BJ (cell line): ENCODE measurements around the gene OPN4. TPM values are rescaled to one million over a fixed set of nuclear protein-coding genes. Genes with fewer than 3 reads are reported as not detected.

Source experiments
- CTCF ChIA-PET: fragments of 350-600 bp; formaldehyde crosslinking; extraction: SDS; loops from one replicate; lab custom pipeline; 2021; ENCODE audit warnings: antibody characterized with exemption, inconsistent platforms; lab: Yijun Ruan, JAX
- POLR2A ChIA-PET: fragments of 300-600 bp; sonication (Branson Sonifier 250); formaldehyde crosslinking; extraction: SDS; loops from one replicate; lab custom pipeline; 2021; ENCODE audit warnings: antibody characterized with exemption; lab: Charles Lee
- DNase-seq: peaks from one replicate; pipeline ENCODE4 v3.0.0-alpha.2; 2011; ENCODE audit warnings: low read depth
- H3K27me3 ChIP-seq: 2 replicates; pipeline ENCODE4 v1.6.0; 2011; ENCODE audit warnings: low read length; ENCODE audit not compliant: control insufficient read depth, insufficient read depth
- H3K36me3 ChIP-seq: 2 replicates; pipeline ENCODE4 v1.5.1; 2011; ENCODE audit warnings: low read length; ENCODE audit not compliant: control insufficient read depth, insufficient read depth
- H3K4me3 ChIP-seq: 2 replicates; pipeline ENCODE4 v1.5.1; 2011; ENCODE audit warnings: low read depth, mild to moderate bottlenecking, control low read depth, low read length
- polyA plus RNA-seq: library from polyadenylated mRNA; depleted of rRNA; stranded (reverse); fragments of >200 nt; gene quantifications from 2 replicates; pipeline ENCODE4 v1.2.3, GENCODE V29; 2011
- TF ChIP-seq, protein P1 (sequence below): IDR thresholded peaks from 2 replicates; pipeline ENCODE4 v1.5.1; 2011; ENCODE audit warnings: low read depth, mild to moderate bottlenecking, control low read depth, inconsistent platforms, low read length, moderate library complexity; ENCODE audit not compliant: insufficient read depth

OPN4 gene
- polyA plus RNA-seq, 1 experiment: not detected

DNA sequence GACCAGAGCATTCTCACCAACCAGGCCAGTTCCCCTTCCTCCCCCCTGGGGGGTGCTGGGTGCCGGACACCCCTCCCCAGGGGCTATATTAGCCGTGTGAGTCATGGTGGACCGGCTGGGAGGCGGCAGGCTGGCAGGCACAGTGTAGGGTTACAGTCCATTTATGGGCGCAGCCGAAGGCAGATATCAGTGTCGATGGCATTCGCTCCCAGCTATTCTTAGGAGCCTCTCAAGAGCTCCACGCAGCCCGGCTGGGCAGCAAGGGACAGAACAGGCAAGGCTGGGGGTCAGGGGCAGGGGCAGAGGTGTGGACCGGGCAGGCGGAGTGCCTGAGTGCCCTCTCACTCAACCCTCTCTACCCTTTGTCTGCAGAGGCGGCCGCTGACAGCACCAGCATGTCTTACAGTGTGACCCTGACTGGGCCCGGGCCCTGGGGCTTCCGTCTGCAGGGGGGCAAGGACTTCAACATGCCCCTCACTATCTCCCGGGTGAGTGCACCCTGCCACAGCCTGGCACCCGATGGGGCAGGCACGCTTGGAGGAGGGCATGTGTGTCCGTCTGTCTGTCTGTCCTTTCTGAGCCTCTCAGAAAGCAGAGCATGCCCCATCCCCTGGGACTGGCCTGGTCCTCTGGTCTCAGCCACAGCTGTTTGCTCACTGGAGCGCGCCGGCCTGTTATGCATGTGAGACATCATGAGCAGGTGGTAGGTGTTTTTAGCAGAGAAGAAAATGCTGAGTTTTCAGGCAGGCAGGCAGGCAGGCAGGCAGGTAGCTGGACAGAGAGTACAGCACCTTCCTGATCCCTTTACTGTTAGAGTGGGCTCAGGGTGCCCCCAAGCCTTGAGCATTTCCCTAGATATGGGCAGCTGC lies 14.2 kb downstream of the OPN4 start, which contains the start of gene LDB3:
Gene LDB3, plus strand, starts transcription at position 215 of the 869 bp plus-strand sequence. Its CDS starts 181 bp downstream, at position 396.
- TF ChIP-seq, protein P1, sequence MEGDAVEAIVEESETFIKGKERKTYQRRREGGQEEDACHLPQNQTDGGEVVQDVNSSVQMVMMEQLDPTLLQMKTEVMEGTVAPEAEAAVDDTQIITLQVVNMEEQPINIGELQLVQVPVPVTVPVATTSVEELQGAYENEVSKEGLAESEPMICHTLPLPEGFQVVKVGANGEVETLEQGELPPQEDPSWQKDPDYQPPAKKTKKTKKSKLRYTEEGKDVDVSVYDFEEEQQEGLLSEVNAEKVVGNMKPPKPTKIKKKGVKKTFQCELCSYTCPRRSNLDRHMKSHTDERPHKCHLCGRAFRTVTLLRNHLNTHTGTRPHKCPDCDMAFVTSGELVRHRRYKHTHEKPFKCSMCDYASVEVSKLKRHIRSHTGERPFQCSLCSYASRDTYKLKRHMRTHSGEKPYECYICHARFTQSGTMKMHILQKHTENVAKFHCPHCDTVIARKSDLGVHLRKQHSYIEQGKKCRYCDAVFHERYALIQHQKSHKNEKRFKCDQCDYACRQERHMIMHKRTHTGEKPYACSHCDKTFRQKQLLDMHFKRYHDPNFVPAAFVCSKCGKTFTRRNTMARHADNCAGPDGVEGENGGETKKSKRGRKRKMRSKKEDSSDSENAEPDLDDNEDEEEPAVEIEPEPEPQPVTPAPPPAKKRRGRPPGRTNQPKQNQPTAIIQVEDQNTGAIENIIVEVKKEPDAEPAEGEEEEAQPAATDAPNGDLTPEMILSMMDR: no peak
- Histone ChIP-seq H3K36me3 (no peaks in the 10 kb centered on the region), H3K27me3 (peaks cover 2% of the 10 kb centered on the region; the same call in 1 of the 2 replicates), H3K4me3 (no peak within 1 kb of the TSS)
- ChIA-PET CTCF (interaction anchor here (1.3 to 1.5 kb wide), 2 partner anchors 16 to 25 kb away, joined by 3 read pairs; no protein-coding TSS in a partner anchor), POLR2A (no interaction called here)
- no peak for DNase-seq

DNA sequence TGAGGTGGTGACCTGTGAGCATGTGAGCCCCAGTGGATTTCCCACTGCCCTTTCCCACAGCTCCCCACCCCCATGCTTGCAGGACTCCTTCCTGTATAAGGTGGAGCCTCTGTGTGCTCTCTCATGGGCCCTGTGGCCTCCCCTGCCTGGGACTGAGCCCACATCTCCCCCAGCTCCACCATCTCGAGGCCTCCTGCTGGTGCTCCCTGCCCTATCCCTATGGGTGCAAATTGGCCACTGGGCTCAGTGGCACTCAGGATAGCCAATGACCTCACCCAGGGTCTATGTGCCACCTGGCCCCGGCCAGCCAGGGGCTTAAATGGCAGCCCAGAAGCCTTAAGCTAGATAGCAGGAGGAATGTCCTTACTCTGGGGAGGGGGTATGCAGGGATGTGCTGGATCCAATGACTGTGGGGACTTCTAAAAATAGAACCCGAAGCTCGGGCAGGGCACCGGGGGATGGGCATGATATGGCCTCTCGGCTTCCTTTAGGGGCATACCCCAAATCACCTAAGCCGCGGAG lies 16.0 kb downstream of the OPN4 start:
- POLR2A ChIA-PET: no interaction called here

DNA sequence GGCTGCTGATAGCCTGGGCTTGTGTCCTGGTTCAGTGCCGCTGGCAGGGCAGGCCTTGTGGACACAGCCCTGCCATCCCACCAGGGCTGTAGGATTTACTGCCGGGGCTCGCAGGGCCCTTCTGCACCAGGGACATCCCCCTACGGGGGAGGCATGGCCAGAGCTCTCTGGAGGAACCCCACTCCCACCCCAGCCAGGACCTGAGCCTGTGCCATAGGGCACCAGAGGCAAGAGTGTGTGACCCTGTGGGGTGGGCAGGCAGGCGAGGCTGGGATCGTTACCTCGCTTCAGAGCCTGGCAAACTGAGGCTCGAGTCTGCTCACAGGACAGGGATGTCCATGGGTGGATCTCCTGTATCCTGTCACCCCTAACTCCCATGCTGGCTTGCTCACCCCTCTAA lies 16.5 kb downstream of the OPN4 start:
- TF ChIP-seq, protein P1: no peak
- no peak for DNase-seq
- POLR2A ChIA-PET: no interaction called here
- Histone ChIP-seq H3K36me3 (no peaks in the 10 kb centered on the region), H3K4me3 (no peak overlapping the region), H3K27me3 (peaks cover 2% of the 10 kb centered on the region; the same call in 1 of the 2 replicates)
- CTCF ChIA-PET: interaction anchor here (2.7 kb wide), 1 partner anchor 17 kb away, joined by 11 read pairs; no protein-coding TSS in a partner anchor

More for the DNA sequence above, 16.0 kb downstream of the OPN4 start:
- Histone ChIP-seq H3K27me3 (peaks cover 2% of the 10 kb centered on the region; the same call in 1 of the 2 replicates), H3K4me3 (no peak overlapping the region), H3K36me3 (no peaks in the 10 kb centered on the region)
- CTCF ChIA-PET: interaction anchor here (0.7 to 2.7 kb wide), 2 partner anchors 11 to 18 kb away, joined by 3 to 11 read pairs; no protein-coding TSS in a partner anchor
- DNase-seq: no peak
- TF ChIP-seq, protein P1: no peak

DNA sequence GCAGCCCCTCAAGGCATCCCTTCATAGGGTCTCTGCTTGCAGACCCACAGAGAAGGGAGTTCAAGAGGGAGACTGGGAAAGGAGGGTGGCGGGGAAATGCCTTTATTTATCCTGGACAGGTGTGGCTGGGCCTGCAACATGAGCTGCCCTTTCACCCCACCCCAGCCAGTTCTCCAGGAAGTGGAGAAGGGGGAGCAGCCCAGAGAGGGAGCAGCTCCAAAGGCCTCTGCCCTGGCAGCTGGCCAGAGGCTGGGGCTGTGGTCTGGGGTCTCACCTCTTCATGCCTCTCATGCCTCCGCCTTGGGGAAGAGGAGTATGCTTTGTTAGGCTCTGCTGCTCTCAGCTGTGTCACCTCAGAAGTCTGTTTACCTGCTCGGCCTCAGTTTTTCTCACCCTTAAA lies 17.1 kb downstream of the OPN4 start:
- ChIA-PET CTCF (interaction anchor here (0.8 to 2.7 kb wide), 5 partner anchors 11 to 86 kb away, joined by 3 to 11 read pairs (median 4); no protein-coding TSS in a partner anchor), POLR2A (no interaction called here)
- TF ChIP-seq, protein P1: no peak
- DNase-seq: no peak
- Histone ChIP-seq H3K27me3 (peaks cover 2% of the 10 kb centered on the region; the same call in 1 of the 2 replicates), H3K36me3 (no peaks in the 10 kb centered on the region), H3K4me3 (no peak overlapping the region)
